Limb (tissue), 2 donors: ENCODE measurements around the gene TUBB2B.
A peak's percentile ranks its signal among the peaks of the same experiment; 100 is the strongest.
"Not testable (repeated sequence)": the region's sequence is repeated elsewhere in the genome, so short reads cannot be mapped to it uniquely, and the experiment has no call there.

Experiments
- DNase-seq, 2 donors: peaks; one replicate each; pipeline ENCODE4 v3.0.0-alpha.2; 2016; ENCODE audit errors: extremely low spot score in 2 of 2

Gene TUBB2B

GRCh38 chr6:3258720-3259490, 31.5 kb upstream of the TUBB2B start, which contains the start of gene PSMG4:
PSMG4 (plus strand) TSS chr6:3258947; CDS start chr6:3259023, 76 bp downstream.
- DNase-seq, result peak; percentile 88 to 99

DNA sequence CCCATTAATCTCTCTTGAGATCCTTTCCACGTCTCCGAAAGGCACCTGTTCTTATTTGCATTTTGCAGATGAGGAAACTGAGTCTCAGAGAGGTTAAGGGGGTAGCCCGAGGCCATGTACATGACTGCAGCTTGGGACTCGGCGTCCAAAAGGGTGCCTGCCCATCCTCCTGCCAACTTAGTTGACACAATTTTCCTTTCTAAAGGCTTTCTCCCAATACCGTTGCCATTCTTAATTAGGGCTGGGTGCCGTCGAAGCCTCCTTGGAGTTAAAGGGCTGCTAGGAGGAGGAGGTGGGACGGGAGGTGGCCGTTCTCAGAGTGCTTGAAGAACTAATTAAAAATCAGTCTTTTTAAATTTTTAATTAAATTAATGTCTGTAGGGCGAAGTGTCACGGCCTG, 30.7 kb upstream of the TUBB2B start:
- no peak for DNase-seq

DNA sequence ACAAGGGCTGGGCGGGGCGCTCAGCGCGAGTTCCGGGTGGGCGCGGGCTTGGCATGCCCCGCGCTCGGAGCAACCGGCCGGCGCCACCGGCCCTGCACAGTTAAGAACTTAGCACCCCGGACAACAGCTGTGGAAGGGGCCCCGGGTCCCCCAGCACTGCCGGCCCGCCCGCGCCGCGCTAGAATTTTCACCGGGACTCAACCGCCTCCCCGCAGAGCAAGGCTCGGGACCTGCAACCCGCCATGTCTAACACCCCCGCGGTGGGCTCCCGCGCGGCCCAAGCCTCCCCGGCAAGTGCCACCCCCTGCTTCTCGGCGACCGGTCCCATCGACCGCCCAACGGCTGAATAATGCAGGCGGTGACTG, 26.1 kb upstream of the TUBB2B start:
- DNase-seq, result no peak

- no peak for DNase-seq
Measured at GRCh38 chr6:3252861-3253596, 25.6 kb upstream of the TUBB2B start.

DNA sequence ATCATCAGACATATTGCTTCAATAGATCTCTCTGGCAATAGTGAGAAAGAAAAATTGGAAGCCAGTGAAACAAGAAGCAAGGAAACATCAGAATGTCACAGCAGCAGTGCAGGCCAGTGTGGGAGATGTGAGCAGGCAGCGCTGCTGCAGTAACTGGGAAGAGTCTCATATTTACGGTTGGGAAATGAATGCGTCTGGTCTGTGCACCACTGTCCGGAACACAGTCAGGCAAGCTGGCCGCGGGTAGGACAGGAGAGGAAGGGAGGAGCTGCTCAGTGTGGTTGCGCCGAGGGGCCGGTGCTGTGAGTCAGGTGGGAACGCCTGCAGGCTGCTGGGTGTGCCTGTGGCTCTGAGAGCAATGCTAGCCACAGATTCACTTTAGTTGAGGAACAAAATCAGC, 24.9 kb upstream of the TUBB2B start:
- no peak for DNase-seq

- peak; percentile 83 to 89 for DNase-seq
Measured at GRCh38 chr6:3251462-3252314, 24.2 kb upstream of the TUBB2B start.

GRCh38 chr6:3250231-3250675, 22.8 kb upstream of the TUBB2B start:
- peak in 1 of 2 donors; percentile 54 for DNase-seq

GRCh38 chr6:3249821-3250220, 22.4 kb upstream of the TUBB2B start:
- DNase-seq, result no peak

GRCh38 chr6:3247255-3248146, 20.0 kb upstream of the TUBB2B start:
- DNase-seq, result peak; percentile 48 to 88

DNA sequence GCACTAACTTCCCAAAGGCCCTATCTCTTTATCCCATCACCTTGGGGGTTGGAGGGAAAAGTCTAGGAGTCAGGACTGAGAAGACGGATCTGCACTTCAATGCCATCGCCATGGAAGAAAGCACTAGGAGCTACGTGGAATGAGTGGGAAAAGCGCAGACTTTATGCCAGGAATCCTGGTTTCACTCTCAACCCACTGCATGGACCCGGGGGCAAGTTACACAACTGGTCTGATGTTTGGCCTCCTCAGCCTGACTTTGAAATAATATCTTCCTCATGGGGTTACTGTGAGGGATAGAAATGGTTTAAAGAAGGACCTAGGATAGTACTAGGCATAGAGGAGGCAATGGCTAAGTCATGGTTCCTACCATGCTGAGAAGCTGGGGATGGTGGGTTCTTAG, 17.8 kb upstream of the TUBB2B start:
- DNase-seq, result no peak

- DNase-seq, result not testable (repeated sequence)
Measured at GRCh38 chr6:3244832-3245161, 17.3 kb upstream of the TUBB2B start.

DNA sequence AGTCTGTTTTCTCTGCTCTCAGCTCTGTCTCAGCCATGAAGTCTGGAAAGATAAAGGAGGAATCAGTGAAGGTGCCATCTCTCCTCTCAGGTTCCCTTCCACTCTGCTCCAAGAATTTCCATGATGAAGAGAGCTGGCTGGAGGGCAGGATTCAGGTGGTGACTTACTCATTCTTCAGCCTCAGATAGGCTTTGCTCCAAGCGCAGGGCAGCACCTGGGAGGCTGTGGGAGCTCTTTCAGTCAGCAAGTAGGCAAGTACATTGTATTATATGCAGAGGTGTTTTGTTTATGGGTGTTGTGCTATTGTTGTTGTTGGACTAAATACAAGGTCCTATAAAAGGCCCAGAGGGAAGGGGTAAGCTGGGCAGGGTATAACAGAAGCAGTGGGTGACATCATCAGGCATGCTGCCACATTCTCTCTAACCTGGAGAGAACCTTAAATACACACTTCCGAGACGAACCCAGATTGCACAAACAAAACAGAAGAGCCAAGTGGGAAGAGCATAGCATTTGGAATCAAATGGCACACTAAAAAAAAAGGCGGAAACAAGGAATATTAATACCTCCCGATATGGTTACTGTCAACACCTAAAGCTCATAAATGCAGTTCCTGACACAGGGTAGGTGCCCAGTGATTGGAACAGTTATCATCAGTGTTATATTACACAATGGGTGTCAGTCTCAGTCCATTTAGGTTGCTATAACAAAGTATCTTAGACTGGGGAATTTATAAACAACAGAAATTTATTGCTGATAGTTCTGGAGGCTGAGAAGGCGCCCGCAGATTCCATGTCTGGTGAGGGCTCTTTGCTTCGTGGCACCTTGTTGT, 16.8 kb upstream of the TUBB2B start:
- no peak for DNase-seq

GRCh38 chr6:3242768-3243167, 15.3 kb upstream of the TUBB2B start:
- DNase-seq, result no peak

DNA sequence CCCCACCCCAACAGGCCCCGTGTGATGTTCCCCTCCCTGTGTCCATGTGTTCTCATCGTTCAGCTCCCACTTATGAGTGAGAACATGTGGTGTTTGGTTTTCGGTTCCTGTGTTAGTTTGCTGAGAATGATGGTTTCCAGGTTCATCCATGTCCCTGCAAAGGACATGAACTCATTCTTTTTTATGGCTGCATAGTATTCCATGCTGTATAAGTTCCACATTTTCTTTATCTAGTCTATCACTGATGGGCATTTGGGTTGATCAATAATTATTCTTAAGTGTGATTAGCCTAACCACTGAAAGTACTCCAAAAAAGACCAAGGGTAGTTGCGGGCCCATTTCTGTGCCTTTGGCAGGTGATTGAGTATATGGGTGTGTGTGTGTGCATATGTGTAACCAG, 14.3 kb upstream of the TUBB2B start:
- not testable (repeated sequence) for DNase-seq

- no peak for DNase-seq
Measured at GRCh38 chr6:3240595-3240994, 13.1 kb upstream of the TUBB2B start.

DNA sequence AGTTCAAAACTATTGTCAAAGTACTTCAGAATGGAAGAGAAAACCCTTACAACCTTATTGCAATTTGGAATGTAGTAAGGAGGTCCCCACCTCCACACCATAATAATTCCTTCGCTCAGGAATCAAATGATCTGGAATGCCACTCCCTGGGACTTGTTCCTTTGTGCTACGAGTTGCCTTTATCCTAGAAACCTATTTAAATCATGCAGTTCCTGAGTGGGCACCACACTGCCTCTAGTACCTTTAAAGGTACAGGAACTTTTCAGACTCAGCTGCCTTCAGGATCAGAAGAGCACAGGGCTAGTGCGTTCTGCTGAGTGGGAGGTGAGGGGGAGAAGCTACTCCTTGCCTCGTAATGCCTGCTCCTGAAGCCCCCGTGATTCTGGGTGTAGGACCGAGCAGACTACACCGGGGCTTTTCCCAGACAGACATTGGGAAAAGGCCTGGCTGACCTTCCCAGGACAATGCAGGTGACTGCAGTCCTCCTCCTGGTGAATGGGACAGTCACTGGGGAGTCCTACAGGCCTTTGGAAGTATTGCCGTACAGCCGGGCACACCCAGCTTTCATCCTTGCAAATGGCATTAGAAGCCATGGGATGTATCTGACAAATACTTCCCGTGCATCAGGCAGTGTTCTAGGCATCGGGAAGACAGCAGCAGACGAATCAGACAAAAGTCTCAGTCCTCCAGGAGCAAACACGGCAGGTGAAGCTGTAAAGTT, 11.8 kb upstream of the TUBB2B start:
- DNase-seq, result no peak

GRCh38 chr6:3237761-3238662, 10.6 kb upstream of the TUBB2B start:
- peak in 1 of 2 donors; percentile 5 for DNase-seq

DNA sequence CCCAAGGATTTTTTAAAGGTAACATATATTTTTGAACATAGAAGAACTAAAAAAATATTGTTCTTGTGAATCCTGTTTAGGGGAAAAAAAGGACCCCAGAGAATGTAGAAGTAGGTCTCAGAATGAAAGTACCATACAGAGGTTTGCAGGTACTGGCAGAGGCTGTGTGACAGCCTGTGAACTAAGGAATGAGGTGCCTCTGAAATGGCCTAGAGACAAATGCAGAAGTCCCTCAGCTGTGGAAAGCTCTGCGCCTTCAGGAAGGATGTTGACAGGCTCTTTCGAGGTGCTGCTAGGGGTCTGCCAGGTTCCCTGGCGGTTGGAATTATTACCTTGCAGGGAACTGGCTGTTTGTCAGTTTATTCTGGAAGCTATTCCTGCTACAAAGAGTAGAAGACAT, 8.6 kb upstream of the TUBB2B start:
- no peak for DNase-seq
